ENCODE data around the gene COL5A1. TPM values are rescaled to one million over a fixed set of nuclear protein-coding genes. Genes with fewer than 3 reads are reported as not detected.

COL5A1 gene
- total RNA-seq, 1 donor, result 801 TPM

- Histone ChIP-seq H4K20me1 (ENCODE audit: insufficient read depth, low read length) (peaks cover 55% of the 10 kb centered on the region), H3K27ac (ENCODE audit: low read depth, low read length) (no peak overlapping the region), H3K9me3 (ENCODE audit: low read depth, low read length) (no peaks in the 10 kb centered on the region), H2AFZ (ENCODE audit: low read length) (no peak overlapping the region), H3K36me3 (ENCODE audit: insufficient read depth, low read length) (peaks cover 93% of the 10 kb centered on the region), H3K27me3 (ENCODE audit: insufficient read depth, low read length) (no peaks in the 10 kb centered on the region), H3K4me1 (ENCODE audit: insufficient read depth, low read length) (no peaks in the 10 kb centered on the region), H3K4me2 (ENCODE audit: insufficient read depth, low read length) (no peak overlapping the region), H3K4me3 (ENCODE audit: insufficient read depth, low read length) (no peak overlapping the region), H3K79me2 (ENCODE audit: insufficient read depth, low read length) (no peaks in the 10 kb centered on the region)
- TF ChIP-seq CTCF (IDR thresholded peaks at IDR 0.05; ENCODE audit: extremely low read depth, low read depth, low read length), result no peak
- peak; percentile 83 for DNase-seq (ENCODE audit: insufficient read length, low spot score, missing footprints)
Observed at GRCh38 chr9:134841180-134841904, 199.7 kb downstream of the COL5A1 start.

- no peak for TF ChIP-seq CTCF (IDR thresholded peaks at IDR 0.05; ENCODE audit: extremely low read depth, low read depth, low read length)
- no peak overlapping the region for H3K27ac ChIP-seq (ENCODE audit: low read depth, low read length)
- H3K9me3 ChIP-seq (ENCODE audit: low read depth, low read length), result no peaks in the 10 kb centered on the region
- H3K4me3 ChIP-seq (ENCODE audit: insufficient read depth, low read length), result no peak overlapping the region
- H3K27me3 ChIP-seq (ENCODE audit: insufficient read depth, low read length), result no peaks in the 10 kb centered on the region
- peaks cover 45% of the 10 kb centered on the region for H4K20me1 ChIP-seq (ENCODE audit: insufficient read depth, low read length)
- H3K4me2 ChIP-seq (ENCODE audit: insufficient read depth, low read length), result no peak overlapping the region
- no peaks in the 10 kb centered on the region for H3K79me2 ChIP-seq (ENCODE audit: insufficient read depth, low read length)
- H3K36me3 ChIP-seq (ENCODE audit: insufficient read depth, low read length), result peaks cover 83% of the 10 kb centered on the region
- H2AFZ ChIP-seq (ENCODE audit: low read length), result no peak overlapping the region
- no peaks in the 10 kb centered on the region for H3K4me1 ChIP-seq (ENCODE audit: insufficient read depth, low read length)
- peak; percentile 79 for DNase-seq (ENCODE audit: insufficient read length, low spot score, missing footprints)
Observed at GRCh38 chr9:134842321-134842720, 200.7 kb downstream of the COL5A1 start.

- peaks cover 69% of the 10 kb centered on the region for H3K36me3 ChIP-seq (ENCODE audit: insufficient read depth, low read length)
- H3K4me1 ChIP-seq (ENCODE audit: insufficient read depth, low read length), result no peaks in the 10 kb centered on the region
- DNase-seq (ENCODE audit: insufficient read length, low spot score, missing footprints), result peak; percentile 29
- no peaks in the 10 kb centered on the region for H3K9me3 ChIP-seq (ENCODE audit: low read depth, low read length)
- H3K79me2 ChIP-seq (ENCODE audit: insufficient read depth, low read length), result no peaks in the 10 kb centered on the region
- peaks cover 32% of the 10 kb centered on the region for H4K20me1 ChIP-seq (ENCODE audit: insufficient read depth, low read length)
- no peak for TF ChIP-seq CTCF (IDR thresholded peaks at IDR 0.05; ENCODE audit: extremely low read depth, low read depth, low read length)
- H3K27me3 ChIP-seq (ENCODE audit: insufficient read depth, low read length), result no peaks in the 10 kb centered on the region
- H3K4me2 ChIP-seq (ENCODE audit: insufficient read depth, low read length), result no peak overlapping the region
- no peak overlapping the region for H3K4me3 ChIP-seq (ENCODE audit: insufficient read depth, low read length)
- H3K27ac ChIP-seq (ENCODE audit: low read depth, low read length), result no peak overlapping the region
- no peak overlapping the region for H2AFZ ChIP-seq (ENCODE audit: low read length)
Observed at GRCh38 chr9:134843740-134844139, 202.1 kb downstream of the COL5A1 start.

- Histone ChIP-seq H3K4me2 (ENCODE audit: insufficient read depth, low read length) (no peak overlapping the region), H3K27me3 (ENCODE audit: insufficient read depth, low read length) (no peaks in the 10 kb centered on the region), H3K79me2 (ENCODE audit: insufficient read depth, low read length) (no peaks in the 10 kb centered on the region), H4K20me1 (ENCODE audit: insufficient read depth, low read length) (peaks cover 25% of the 10 kb centered on the region), H3K4me3 (ENCODE audit: insufficient read depth, low read length) (no peak overlapping the region), H2AFZ (ENCODE audit: low read length) (no peak overlapping the region), H3K27ac (ENCODE audit: low read depth, low read length) (no peak overlapping the region), H3K36me3 (ENCODE audit: insufficient read depth, low read length) (peaks cover 59% of the 10 kb centered on the region), H3K9me3 (ENCODE audit: low read depth, low read length) (no peaks in the 10 kb centered on the region), H3K4me1 (ENCODE audit: insufficient read depth, low read length) (no peaks in the 10 kb centered on the region)
- no peak for TF ChIP-seq CTCF (IDR thresholded peaks at IDR 0.05; ENCODE audit: extremely low read depth, low read depth, low read length)
- peak; percentile 76 for DNase-seq (ENCODE audit: insufficient read length, low spot score, missing footprints)
Observed at GRCh38 chr9:134844821-134845220, 203.2 kb downstream of the COL5A1 start.

Measured in osteoblast (primary cell).